Mucosa of rectum (tissue), 2 donors: ENCODE measurements around the gene DHX30.

Source experiments
- H3K27ac ChIP-seq, 2 donors: one replicate each; pipeline ENCODE4 v1.7.0; 2013; ENCODE audit warnings: inconsistent platforms in 2 of 2, low read depth in 2 of 2, low read length in 2 of 2
- H3K27me3 ChIP-seq, 2 donors: one replicate each; pipeline ENCODE4 v1.7.0; 2013; ENCODE audit warnings: low read length in 2 of 2; ENCODE audit not compliant: control insufficient read depth in 2 of 2, insufficient read depth in 2 of 2
- H3K36me3 ChIP-seq, 2 donors: one replicate each; pipeline ENCODE4 v1.7.0; 2013; ENCODE audit warnings: low read length in 2 of 2; ENCODE audit not compliant: control insufficient read depth in 2 of 2, insufficient read depth in 2 of 2
- H3K4me1 ChIP-seq, 2 donors: one replicate each; pipeline ENCODE4 v1.7.0; 2013; ENCODE audit warnings: low read length in 2 of 2, mild to moderate bottlenecking in 1 of 2; ENCODE audit not compliant: control insufficient read depth in 2 of 2, insufficient read depth in 2 of 2
- H3K4me3 ChIP-seq, 2 donors: one replicate each; pipeline ENCODE4 v1.7.0; 2013; ENCODE audit warnings: low read length in 2 of 2
- H3K9ac ChIP-seq, 2 donors: one replicate each; pipeline ENCODE4 v1.7.0; 2013; ENCODE audit warnings: low read length in 2 of 2, low read depth in 1 of 2, mild to moderate bottlenecking in 1 of 2
- H3K9me3 ChIP-seq, 2 donors: one replicate each; pipeline ENCODE4 v1.7.0; 2013; ENCODE audit warnings: low read length in 2 of 2; ENCODE audit not compliant: control insufficient read depth in 2 of 2
- donor health status: healthy.
- donor health status: Normal muscosa, but diverticular disease.

The DHX30 gene

DNA sequence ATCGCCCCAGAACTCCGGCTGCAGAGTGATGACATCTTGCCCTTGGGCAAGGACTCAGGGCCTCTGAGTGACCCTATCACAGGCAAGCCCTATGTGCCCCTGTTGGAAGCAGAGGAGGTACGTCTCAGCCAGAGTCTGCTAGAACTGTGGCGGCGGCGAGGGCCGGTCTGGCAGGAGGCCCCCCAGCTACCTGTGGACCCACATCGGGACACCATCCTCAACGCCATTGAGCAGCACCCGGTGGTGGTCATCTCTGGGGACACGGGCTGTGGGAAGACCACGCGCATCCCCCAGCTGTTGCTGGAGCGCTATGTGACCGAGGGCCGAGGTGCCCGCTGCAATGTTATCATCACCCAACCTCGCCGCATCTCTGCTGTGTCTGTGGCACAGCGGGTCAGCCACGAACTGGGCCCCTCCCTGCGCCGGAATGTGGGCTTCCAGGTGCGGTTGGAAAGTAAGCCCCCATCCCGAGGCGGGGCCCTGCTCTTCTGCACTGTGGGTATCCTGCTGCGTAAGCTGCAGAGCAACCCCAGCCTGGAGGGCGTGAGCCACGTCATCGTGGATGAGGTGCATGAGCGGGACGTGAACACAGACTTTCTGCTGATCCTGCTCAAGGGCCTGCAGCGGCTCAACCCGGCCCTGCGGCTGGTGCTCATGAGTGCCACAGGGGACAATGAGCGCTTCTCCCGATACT is 43.4 kb downstream of the DHX30 start:
- Histone ChIP-seq H3K9me3 (no peaks in the 10 kb centered on the region), H3K27me3 (no peaks in the 10 kb centered on the region), H3K4me3 (no peak overlapping the region), H3K36me3 (peaks cover 85 to 94% of the 10 kb centered on the region in 2 donors), H3K9ac (no peak overlapping the region), H3K4me1 (no peaks in the 10 kb centered on the region), H3K27ac (no peak overlapping the region)

DNA sequence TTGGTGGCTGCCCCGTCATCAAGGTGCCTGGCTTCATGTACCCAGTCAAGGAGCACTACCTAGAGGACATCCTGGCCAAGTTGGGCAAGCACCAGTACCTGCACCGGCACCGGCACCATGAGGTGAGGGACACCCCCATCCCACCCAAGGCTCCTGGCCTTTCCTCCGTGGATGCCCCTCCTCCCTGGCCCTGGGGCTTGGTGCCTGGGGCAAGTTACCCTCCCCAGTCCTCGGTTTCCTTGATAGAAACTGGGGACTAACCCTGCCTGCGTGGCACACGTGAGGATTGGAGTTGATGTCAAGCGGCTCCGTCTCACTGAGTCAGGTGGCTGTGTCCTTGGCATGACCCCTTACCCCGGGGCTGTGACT is 43.9 kb downstream of the DHX30 start:
- Histone ChIP-seq H3K4me3 (no peak overlapping the region), H3K9ac (no peak overlapping the region), H3K9me3 (no peaks in the 10 kb centered on the region), H3K27me3 (no peaks in the 10 kb centered on the region), H3K27ac (no peak overlapping the region), H3K4me1 (no peaks in the 10 kb centered on the region), H3K36me3 (peaks cover 84 to 91% of the 10 kb centered on the region in 2 donors)

DNA sequence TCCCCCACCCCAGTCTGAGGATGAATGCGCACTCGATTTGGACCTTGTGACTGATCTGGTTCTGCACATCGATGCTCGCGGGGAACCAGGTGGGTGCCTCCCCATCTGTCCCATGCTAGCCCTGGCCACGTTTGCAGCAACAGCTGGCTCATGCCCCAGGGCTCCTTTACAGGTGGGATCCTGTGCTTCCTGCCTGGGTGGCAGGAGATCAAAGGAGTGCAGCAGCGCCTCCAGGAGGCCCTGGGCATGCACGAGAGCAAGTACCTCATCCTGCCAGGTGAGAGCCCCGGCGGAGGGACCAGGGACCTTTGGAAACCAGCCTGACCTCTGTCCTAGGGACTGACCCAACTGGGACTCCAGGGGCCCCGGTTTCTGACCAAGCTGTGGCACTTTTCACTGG is 44.3 kb downstream of the DHX30 start:
- H3K36me3 ChIP-seq, result peaks cover 87 to 90% of the 10 kb centered on the region in 2 donors
- no peaks in the 10 kb centered on the region for H3K4me1 ChIP-seq
- no peak overlapping the region for H3K27ac ChIP-seq
- H3K9me3 ChIP-seq, result no peaks in the 10 kb centered on the region
- H3K4me3 ChIP-seq, result no peak overlapping the region
- no peaks in the 10 kb centered on the region for H3K27me3 ChIP-seq
- H3K9ac ChIP-seq, result no peak overlapping the region

DNA sequence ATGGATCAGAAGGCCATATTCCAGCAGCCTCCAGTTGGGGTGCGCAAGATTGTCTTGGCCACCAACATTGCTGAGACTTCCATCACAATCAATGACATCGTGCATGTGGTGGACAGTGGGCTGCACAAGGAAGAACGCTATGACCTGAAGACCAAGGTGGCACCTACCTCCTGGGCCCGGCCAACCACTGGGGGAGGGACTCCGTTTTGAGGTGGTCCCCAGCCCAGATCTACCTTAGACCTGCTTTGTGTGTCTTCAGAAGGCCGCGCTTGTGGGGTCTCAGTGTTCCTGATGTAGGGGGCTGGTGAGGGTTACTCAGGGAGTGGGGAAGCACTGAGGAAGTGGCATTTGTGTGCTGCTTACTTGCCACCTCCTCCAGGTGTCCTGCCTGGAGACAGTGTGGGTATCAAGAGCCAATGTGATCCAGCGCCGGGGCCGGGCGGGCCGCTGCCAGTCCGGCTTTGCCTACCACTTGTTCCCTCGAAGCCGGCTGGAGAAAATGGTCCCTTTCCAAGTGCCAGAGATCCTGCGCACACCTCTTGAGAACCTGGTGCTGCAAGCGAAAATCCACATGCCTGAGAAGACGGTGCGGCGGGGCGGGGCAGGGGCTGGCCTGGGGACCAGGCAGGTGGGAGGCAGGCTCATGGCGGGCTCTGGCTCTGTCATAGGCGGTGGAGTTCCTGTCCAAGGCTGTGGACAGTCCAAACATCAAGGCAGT is 45.0 kb downstream of the DHX30 start:
- Histone ChIP-seq H3K4me3 (no peak overlapping the region), H3K4me1 (no peaks in the 10 kb centered on the region), H3K27me3 (no peaks in the 10 kb centered on the region), H3K9ac (no peak overlapping the region), H3K27ac (no peak overlapping the region), H3K9me3 (no peaks in the 10 kb centered on the region), H3K36me3 (peaks cover 84% of the 10 kb centered on the region in 2 donors)

DNA sequence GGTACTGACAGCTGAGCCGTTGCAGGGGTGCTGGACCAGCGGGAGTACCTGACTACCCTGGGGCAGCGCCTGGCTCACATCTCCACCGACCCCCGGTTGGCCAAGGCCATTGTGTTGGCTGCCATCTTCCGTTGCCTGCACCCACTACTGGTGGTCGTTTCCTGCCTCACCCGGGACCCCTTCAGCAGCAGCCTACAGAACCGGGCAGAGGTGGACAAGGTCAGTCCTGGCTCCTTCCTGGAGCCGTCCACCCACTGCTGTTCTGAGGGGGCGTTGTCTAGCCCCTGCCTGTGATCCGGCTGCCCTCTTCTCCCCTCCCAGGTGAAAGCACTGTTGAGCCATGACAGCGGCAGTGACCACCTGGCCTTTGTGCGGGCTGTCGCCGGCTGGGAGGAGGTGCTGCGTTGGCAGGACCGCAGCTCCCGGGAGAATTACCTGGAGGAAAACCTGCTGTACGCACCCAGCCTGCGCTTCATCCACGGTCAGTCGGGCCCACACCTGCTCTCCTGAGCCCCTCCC is 45.7 kb downstream of the DHX30 start:
- no peaks in the 10 kb centered on the region for H3K9me3 ChIP-seq
- no peaks in the 10 kb centered on the region for H3K27me3 ChIP-seq
- H3K36me3 ChIP-seq, result peaks cover 77 to 78% of the 10 kb centered on the region in 2 donors
- no peaks in the 10 kb centered on the region for H3K4me1 ChIP-seq
- no peak overlapping the region for H3K4me3 ChIP-seq
- H3K27ac ChIP-seq, result no peak overlapping the region
- no peak overlapping the region for H3K9ac ChIP-seq

DNA sequence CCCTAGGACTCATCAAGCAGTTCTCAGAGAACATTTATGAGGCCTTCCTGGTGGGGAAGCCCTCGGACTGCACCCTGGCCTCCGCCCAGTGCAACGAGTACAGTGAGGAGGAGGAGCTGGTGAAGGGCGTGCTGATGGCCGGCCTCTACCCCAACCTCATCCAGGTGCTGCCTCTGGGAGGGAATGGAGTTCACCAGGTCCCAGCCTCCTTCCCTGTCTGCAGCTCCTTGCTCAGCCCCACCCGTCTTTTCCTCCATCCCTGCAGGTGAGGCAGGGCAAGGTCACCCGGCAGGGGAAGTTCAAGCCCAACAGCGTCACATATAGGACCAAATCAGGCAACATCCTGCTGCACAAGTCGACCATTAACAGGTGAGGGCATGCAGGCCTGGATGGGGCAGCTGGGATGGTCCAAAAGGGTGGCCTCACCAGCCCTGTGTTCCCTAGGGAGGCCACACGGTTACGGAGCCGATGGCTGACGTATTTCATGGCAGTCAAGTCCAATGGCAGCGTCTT is 46.3 kb downstream of the DHX30 start:
- Histone ChIP-seq H3K27ac (no peak overlapping the region), H3K27me3 (no peaks in the 10 kb centered on the region), H3K4me3 (no peak overlapping the region), H3K36me3 (peaks cover 74% of the 10 kb centered on the region in 2 donors), H3K4me1 (no peaks in the 10 kb centered on the region), H3K9me3 (no peaks in the 10 kb centered on the region), H3K9ac (no peak overlapping the region)

DNA sequence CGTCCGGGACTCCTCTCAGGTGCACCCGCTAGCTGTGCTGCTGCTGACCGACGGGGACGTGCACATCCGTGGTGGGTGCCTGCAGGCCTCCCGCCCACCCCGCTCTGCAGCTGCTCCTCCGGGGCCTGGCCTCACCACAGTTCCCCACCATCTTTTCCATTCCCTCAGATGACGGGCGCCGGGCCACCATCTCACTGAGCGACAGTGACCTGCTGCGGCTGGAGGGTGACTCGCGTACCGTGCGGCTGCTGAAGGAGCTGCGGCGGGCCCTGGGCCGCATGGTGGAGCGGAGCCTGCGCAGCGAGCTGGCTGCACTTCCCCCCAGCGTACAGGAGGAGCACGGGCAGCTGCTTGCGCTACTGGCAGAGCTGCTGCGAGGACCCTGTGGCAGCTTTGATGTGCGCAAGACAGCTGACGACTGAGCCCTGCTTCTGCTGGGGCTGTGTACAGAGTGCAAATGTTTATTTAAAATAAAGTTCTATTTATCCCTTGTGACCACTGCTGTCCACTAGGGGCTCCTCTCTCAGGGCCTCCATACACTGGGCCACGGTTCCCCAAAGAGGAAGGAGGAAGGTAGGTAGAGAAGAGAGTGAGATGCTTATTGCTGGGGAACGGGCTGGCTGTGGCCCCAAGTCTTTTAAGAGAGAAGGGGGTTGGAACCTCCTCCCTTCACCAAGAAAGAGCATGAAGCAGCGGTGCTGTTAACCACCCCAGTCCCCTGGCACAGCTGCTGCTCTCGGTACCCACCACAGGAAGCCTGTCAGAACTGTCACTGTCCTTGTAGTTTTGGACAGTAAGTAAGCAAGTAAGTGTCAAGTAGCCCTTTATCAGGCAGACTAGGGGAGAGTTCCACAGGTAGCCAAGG is 47.0 kb downstream of the DHX30 start:
- Histone ChIP-seq H3K9me3 (no peaks in the 10 kb centered on the region), H3K27me3 (no peaks in the 10 kb centered on the region), H3K4me1 (no peaks in the 10 kb centered on the region), H3K27ac (no peak overlapping the region), H3K4me3 (no peak overlapping the region), H3K9ac (no peak overlapping the region), H3K36me3 (peaks cover 72 to 73% of the 10 kb centered on the region in 2 donors)

DNA sequence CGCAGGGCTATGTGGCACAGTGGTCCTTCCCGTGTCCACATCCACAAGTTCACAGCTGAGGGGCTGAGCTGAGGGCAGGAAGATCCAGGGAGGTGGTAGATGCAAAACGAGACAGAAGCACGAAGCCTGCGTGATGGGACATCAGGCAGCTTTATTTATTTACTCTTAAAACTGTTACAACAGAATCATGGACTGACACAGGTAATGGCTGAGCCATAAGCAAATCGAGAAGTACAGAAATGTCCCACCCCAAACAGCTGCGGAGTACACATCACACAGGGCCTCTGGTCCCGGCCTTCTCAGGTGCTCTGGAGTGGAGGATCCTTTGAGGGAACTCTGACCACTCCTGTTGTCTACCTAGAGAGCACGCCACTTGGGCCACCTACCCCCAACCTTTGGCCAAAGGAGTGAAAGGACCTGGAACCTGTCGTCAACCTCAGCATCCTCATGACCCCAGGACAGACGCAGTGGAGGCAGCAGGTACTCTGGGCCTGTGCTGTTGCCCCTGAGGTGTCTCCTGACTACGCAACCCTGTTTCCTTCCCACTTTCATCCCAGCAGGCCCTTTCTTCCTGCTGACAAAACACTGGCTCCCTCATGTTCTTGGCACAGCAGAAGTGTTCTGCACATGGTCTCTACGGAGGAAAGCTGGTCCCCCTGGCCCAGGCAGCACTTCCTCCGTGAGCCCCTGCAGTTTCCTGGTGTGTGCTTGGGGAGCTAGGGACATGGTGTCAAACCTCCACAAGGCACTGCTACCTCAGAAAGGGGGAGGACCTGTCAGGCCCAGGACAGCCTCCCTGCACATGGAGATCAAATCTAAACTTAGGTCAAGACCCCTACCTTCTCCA is 47.8 kb downstream of the DHX30 start:
- no peaks in the 10 kb centered on the region for H3K27me3 ChIP-seq
- H3K9me3 ChIP-seq, result no peaks in the 10 kb centered on the region
- H3K4me3 ChIP-seq, result no peak overlapping the region
- H3K4me1 ChIP-seq, result no peaks in the 10 kb centered on the region
- no peak overlapping the region for H3K27ac ChIP-seq
- H3K36me3 ChIP-seq, result peaks cover 74 to 76% of the 10 kb centered on the region in 2 donors
- H3K9ac ChIP-seq, result no peak overlapping the region

DNA sequence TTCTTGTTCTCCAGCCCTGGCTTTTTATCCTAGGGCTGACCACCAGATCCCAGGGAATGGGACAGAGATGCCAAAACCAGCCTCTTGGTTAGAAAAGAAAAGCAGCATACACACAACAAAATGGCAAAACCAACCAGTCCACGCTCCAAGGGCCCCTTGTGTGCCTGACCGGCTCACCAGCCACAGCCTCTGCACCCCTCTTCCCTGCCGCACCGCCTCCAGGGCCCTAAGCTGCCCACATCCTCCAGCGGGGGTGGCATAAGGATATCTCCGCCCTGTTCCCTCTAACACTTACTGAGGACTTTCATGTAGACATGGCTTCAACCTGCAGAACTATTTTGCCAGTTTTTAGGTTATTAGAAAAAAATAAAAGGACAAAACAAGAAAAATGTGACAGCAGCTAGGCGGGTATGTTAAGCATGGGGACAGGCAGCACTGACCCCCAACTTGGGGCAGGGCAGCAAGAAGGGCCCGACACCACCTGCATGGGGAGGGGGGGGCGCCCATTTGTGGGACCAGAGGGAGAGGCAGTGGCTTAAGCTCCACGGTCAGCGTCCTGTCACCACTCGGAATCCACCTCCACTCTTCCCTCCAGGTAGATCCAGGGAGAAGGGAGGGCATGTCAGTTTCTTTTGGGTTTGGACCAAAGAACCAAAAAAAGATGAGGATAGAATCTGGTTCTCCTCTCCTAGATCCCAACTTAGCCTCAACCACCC is 49.1 kb downstream of the DHX30 start:
- Histone ChIP-seq H3K27ac (no peak overlapping the region), H3K27me3 (no peaks in the 10 kb centered on the region), H3K4me1 (no peaks in the 10 kb centered on the region), H3K36me3 (peaks cover 70 to 72% of the 10 kb centered on the region in 2 donors), H3K4me3 (no peak overlapping the region), H3K9me3 (no peaks in the 10 kb centered on the region), H3K9ac (no peak overlapping the region)
